Suprapubic skin (tissue), 4 donors: ENCODE results near the gene ADAMTS17. TPM values are rescaled to one million over a fixed set of nuclear protein-coding genes. Genes with fewer than 3 reads are reported as not detected.

Experiments
- DNase-seq, 2 donors: peaks; one replicate each; pipeline ENCODE4 v3.0.0-alpha.2; 2019; ENCODE audit warnings: low spot score in 2 of 2
- H3K27ac ChIP-seq: fragments of 200-600 bp; sonication (generic); one replicate; pipeline ENCODE4 v1.5.1; 2019
- H3K27me3 ChIP-seq: fragments of 200-600 bp; sonication (generic); one replicate; pipeline ENCODE4 v1.5.1; 2019
- H3K36me3 ChIP-seq: fragments of 200-600 bp; sonication (generic); one replicate; pipeline ENCODE4 v1.5.1; 2019
- H3K4me1 ChIP-seq: fragments of 200-600 bp; sonication (generic); one replicate; pipeline ENCODE4 v1.5.1; 2019
- H3K4me3 ChIP-seq: fragments of 200-600 bp; sonication (generic); one replicate; pipeline ENCODE4 v1.5.1; 2019; ENCODE audit warnings: mild to moderate bottlenecking
- H3K9me3 ChIP-seq: fragments of 200-600 bp; sonication (generic); one replicate; pipeline ENCODE4 v1.5.1; 2019
- CTCF ChIP-seq, 2 donors: fragments of 200-600 bp in 1 of 2; fragments of 450-650 bp in 1 of 2; sonication (generic) in 1 of 2; IDR thresholded peaks; one replicate each; pipeline ENCODE4 v1.5.1; 2016 to 2019; ENCODE audit warnings: antibody characterized with exemption in 2 of 2, mild to moderate bottlenecking in 1 of 2, moderate library complexity in 1 of 2
- EP300 ChIP-seq: sonication (generic); formaldehyde crosslinking; IDR thresholded peaks from one replicate; pipeline ENCODE4 v1.6.1; 2017; ENCODE audit warnings: antibody characterized with exemption
- POLR2A ChIP-seq, 2 donors: fragments of 450-650 bp; IDR thresholded peaks; one replicate each; pipeline ENCODE4 v1.6.1; 2017; ENCODE audit warnings: antibody characterized with exemption in 2 of 2, mild to moderate bottlenecking in 2 of 2, moderate library complexity in 2 of 2
- POLR2AphosphoS5 ChIP-seq, 3 donors: sonication (generic); formaldehyde crosslinking; IDR thresholded peaks; one replicate each; pipeline ENCODE4 v1.6.1; 2017; ENCODE audit warnings: antibody characterized with exemption in 3 of 3
- WGBS: methylation state at CpG from one replicate; pipeline ENCODE4 v1.1.5; 2018; 5-methylcytosine and 5-hydroxymethylcytosine counted together
- total RNA-seq, 4 donors: library from RNA; depleted of rRNA; stranded (reverse); fragments of >200 nt; gene quantifications; one replicate each; pipeline ENCODE4 v1.1.0, GENCODE V29; 2016

ADAMTS17 gene
- total RNA-seq, 4 donors from 2014 or later = 4.2 to 12.3 (median 6.3) TPM

GRCh38 chr15:99998661-99999101 lies 343.1 kb downstream of the ADAMTS17 start:
- H3K27ac ChIP-seq = no peak overlapping the region
- DNase-seq = peak in 1 of 2 donors; percentile 73
- 58% methylated on average over 11 of the region's 12 CpGs for WGBS
- TF ChIP-seq POLR2A (IDR thresholded peaks at IDR 0.05) (no peak), POLR2AphosphoS5 (IDR thresholded peaks at IDR 0.05) (no peak), CTCF (IDR thresholded peaks at IDR 0.05) (no peak), EP300 (no peak)
- H3K36me3 ChIP-seq = no peaks in the 10 kb centered on the region
- no peaks in the 10 kb centered on the region for H3K9me3 ChIP-seq
- H3K27me3 ChIP-seq = no peaks in the 10 kb centered on the region
- H3K4me1 ChIP-seq = peaks cover 5% of the 10 kb centered on the region
- no peak overlapping the region for H3K4me3 ChIP-seq

- H3K27me3 ChIP-seq = no peaks in the 10 kb centered on the region
- DNase-seq = peak in 1 of 2 donors; percentile 67
- no peaks in the 10 kb centered on the region for H3K36me3 ChIP-seq
- peaks cover 5% of the 10 kb centered on the region for H3K4me1 ChIP-seq
- WGBS = 92% methylated on average over 17 of the region's 22 CpGs
- H3K4me3 ChIP-seq = no peak overlapping the region
- H3K27ac ChIP-seq = no peak overlapping the region
- TF ChIP-seq POLR2AphosphoS5 (IDR thresholded peaks at IDR 0.05) (no peak), EP300 (no peak), CTCF (IDR thresholded peaks at IDR 0.05) (no peak), POLR2A (IDR thresholded peaks at IDR 0.05) (no peak)
- no peaks in the 10 kb centered on the region for H3K9me3 ChIP-seq
These were observed 344.6 kb downstream of the ADAMTS17 start for GRCh38 chr15:99997112-99997651.

GRCh38 chr15:99996660-99997059 lies 345.1 kb downstream of the ADAMTS17 start:
- peaks cover 5% of the 10 kb centered on the region for H3K4me1 ChIP-seq
- DNase-seq = no peak
- 89% methylated on average over 3 of the region's 3 CpGs for WGBS
- no peaks in the 10 kb centered on the region for H3K36me3 ChIP-seq
- no peak overlapping the region for H3K4me3 ChIP-seq
- no peaks in the 10 kb centered on the region for H3K9me3 ChIP-seq
- H3K27ac ChIP-seq = no peak overlapping the region
- no peaks in the 10 kb centered on the region for H3K27me3 ChIP-seq
- no peak for TF ChIP-seq POLR2A (IDR thresholded peaks at IDR 0.05)
- TF ChIP-seq CTCF (IDR thresholded peaks at IDR 0.05) = no peak
- no peak for TF ChIP-seq EP300
- no peak for TF ChIP-seq POLR2AphosphoS5 (IDR thresholded peaks at IDR 0.05)

GRCh38 chr15:99995543-99995942 lies 346.2 kb downstream of the ADAMTS17 start:
- Histone ChIP-seq H3K27ac (no peak overlapping the region), H3K9me3 (no peaks in the 10 kb centered on the region)
- WGBS = 78% methylated on average over 11 of the region's 11 CpGs

DNA sequence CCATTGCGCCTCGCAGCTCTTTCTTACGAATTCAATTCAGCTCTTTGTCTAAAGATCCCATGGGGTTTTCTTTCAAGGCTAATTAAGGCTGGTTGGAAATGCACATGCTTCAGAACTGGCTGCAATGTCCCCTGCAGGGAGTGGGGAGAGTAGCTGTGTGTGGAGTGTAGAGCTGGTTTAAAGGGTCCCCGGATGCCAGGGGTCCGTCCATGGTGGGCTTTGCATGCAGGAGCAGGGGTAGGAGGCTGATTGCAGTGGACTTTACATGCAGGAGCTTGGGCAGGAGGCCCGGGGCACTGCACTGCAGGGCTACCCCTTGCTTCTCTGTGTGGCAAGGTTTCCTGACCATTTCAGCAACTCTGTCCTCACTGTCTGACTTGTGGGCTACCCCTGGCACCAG lies 346.9 kb downstream of the ADAMTS17 start:
- Histone ChIP-seq H3K4me1 (peaks cover 5% of the 10 kb centered on the region), H3K27me3 (no peaks in the 10 kb centered on the region), H3K4me3 (no peak overlapping the region), H3K36me3 (no peaks in the 10 kb centered on the region), H3K27ac (no peak overlapping the region), H3K9me3 (no peaks in the 10 kb centered on the region)
- TF ChIP-seq CTCF (IDR thresholded peaks at IDR 0.05) (no peak), POLR2AphosphoS5 (IDR thresholded peaks at IDR 0.05) (no peak), POLR2A (IDR thresholded peaks at IDR 0.05) (no peak), EP300 (no peak)
- no peak for DNase-seq
- 80% methylated on average over 6 of the region's 6 CpGs for WGBS

More at GRCh38 chr15:99995543-99995942, 346.2 kb downstream of the ADAMTS17 start:
- TF ChIP-seq POLR2AphosphoS5 (IDR thresholded peaks at IDR 0.05) (no peak), POLR2A (IDR thresholded peaks at IDR 0.05) (no peak), EP300 (no peak), CTCF (IDR thresholded peaks at IDR 0.05) (no peak)
- Histone ChIP-seq H3K27me3 (no peaks in the 10 kb centered on the region), H3K4me1 (peaks cover 5% of the 10 kb centered on the region), H3K36me3 (no peaks in the 10 kb centered on the region), H3K4me3 (no peak overlapping the region)
- no peak for DNase-seq
